Stromal cell of bone marrow (primary cell): ENCODE results near the gene MZT2A.
"Not testable (repeated sequence)": the region's sequence is repeated elsewhere in the genome, so short reads cannot be mapped to it uniquely, and the experiment has no call there.

Experiments used
- DNase-seq: peaks from one replicate; pipeline ENCODE4 v3.0.0-alpha.2; 2012; ENCODE audit warnings: low read depth

The MZT2A gene

DNA sequence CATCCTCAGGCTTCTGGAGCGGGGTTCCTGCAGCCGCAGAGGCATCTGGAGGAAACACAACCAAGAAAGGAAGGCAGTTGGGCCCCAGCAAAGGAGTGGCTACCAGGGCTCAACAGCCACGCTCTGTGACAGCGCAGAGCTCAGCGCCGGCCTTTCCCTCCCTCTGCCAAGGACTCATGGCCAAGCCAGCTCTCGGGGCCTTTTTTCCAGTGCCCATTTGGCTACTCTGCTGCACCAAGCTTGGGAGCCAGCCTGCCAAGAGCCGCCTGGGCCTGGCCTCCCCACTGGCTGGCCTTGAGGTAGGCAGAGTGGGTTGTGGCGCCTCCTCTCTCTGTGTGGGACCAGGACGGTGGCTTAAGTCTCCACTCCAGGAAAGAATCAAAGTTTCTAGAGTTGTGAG, 28.3 kb upstream of the MZT2A start:
- DNase-seq = no peak

DNA sequence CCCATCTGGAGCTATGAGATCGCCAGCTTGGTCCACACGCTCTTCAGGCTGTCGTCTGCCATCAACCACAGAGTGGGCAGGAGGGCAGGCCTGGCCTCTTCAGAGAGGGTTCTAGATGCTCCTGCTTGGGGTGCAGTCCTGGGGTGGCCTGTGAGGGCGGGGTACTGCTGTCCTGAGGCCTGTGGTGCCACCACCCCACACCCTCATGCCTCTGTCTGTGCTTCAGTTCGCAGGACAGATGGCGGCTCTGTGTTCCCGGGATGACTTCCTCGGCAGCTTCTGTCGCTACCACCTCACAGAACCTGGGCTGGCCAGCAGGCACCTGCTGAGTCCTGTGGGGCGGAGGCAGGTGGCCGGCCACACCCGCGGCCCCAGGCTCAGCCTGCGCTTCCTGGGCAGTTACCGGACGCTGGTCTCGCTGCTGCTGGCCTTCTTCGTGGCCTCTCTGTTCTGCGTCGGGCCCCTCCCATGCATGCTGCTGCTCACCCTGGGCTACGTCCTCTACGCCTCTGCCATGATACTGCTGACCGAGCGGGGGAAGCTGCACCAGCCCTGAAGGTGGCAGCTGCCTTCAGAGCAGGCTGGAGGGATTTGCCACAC, 27.8 kb upstream of the MZT2A start:
- not testable (repeated sequence) for DNase-seq

DNA sequence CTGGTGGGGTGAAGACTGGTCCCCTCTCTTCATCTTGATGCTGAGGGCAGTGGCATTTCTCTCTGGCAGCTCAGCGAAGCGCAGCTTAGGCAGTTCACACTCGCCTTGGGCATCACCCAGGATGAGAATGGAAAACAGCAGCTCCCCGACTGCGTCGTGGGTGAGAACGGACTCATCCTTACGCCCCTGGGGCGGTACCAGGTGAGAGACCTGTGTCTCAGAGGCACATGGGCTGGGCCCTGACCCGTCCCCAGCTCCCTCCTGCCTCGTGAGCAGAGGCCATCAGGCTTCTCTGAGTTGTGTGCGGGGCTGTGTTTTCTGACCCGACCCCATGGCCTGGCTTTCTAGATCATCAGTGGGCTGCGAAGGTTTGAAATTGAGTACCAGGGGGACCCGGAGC, 27.3 kb upstream of the MZT2A start:
- DNase-seq = no peak

DNA sequence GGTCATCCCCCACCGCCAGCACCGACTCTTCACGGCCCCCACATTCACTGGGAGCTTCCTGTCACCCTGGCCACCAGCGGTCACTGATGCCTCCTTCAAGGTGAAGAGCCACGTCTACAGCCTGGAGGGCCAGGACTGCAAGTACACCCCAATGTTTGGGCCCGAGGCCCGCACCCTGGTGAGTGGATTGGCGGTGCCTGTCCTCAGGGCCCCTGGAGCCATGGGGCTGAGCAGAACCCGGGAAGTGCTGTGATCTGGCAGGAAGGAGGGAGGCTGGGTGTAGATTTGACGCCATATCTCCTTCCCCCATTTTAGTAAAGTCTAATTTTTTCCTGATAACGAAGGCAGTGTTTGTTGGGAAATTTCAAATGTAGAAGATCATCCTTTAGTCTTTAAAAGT, 26.3 kb upstream of the MZT2A start:
- not testable (repeated sequence) for DNase-seq

DNA sequence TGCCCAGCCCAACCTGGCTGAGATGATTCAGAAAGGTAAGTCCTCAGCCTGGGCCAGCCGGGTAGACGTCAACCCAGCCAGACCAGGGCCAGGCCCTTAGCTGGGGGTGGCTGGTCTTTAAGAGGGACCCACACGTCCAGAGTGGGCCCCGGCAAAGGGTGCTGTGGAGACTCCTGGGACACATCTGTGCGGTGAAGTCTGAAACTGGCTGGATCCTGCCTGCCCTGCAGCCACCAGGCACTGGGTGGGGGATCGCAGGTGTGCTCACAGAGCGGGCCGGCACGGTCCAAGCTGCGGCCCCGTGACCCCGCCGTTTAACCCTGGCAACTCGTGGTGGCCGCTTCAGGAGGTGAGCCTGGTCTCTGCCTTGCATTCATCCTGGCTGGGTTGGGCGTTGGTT, 25.7 kb upstream of the MZT2A start:
- DNase-seq = not testable (repeated sequence)

DNA sequence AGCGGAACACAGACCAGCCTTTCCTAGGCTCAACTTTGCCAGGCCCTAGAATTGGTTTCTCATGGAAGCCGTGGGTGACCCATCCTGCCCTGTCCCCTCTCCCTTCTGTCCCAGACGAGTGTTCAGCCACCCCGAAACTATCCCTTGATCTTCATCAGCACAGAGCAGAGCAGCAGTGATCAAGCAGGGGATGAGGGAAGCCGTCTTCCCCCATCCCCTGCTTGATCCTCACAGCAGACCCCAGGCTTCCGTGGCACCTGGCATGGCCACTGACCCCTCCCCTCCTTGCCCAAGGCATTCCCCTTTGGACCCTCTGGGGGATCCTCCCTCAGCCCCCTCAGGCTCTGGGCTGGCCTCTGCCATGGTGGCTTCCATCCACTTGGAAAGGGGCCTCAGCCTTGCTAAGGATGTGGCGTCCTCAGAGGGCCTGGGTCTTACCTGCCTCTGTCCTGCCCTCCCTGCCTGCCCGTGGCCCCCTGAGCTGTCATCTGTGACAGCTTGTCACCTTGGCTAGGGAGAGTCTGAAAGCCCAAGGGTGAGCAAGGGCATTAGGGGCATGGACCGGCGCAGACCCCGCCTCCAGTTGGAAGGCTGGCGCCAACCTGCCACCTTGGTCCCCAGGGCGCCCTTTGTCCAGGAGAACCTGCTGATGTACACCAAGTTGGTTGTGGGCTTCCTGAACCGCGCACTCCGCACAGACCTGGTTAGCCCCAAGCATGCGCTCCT, 25.1 kb upstream of the MZT2A start:
- no peak for DNase-seq

DNA sequence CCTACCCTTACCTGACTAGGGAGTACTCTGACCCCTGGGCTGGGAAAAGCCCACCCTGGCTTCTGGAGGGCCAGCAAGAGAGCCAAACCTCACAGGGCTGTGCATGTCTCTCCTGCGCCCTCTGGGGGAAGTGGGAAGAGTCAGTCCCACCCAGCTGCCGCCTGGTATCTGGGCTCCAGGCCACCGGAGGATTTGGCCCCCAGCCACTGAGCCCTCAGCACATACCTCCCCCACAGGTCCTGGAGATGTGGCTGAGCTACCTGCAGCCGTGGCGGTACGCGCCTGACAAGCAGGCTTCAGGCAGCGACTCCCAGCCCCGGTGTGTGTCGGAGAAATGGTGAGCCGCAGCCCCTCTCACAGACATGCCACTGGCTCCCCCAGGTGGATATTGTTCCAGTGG, 24.4 kb upstream of the MZT2A start:
- DNase-seq = not testable (repeated sequence)

DNA sequence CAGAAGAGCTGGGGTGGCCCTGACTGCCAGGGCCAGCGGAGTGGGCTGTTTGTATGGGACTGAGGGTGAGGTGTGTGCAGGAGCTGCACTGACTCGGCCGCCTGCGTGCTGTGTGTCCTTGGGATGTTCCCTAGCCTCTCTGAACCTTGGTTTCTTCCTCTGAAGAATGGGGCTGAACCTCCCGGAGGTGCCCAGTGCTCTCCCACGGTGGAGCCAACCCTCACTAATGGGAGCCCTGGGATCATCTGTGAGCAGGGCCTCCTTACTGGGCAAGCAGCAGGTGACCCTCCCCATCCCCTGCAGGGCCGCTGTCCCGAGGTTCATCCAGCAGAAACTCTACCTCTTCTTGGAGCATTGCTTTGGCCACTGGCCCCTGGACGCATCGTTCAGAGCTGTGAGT, 23.8 kb upstream of the MZT2A start:
- DNase-seq = no peak

DNA sequence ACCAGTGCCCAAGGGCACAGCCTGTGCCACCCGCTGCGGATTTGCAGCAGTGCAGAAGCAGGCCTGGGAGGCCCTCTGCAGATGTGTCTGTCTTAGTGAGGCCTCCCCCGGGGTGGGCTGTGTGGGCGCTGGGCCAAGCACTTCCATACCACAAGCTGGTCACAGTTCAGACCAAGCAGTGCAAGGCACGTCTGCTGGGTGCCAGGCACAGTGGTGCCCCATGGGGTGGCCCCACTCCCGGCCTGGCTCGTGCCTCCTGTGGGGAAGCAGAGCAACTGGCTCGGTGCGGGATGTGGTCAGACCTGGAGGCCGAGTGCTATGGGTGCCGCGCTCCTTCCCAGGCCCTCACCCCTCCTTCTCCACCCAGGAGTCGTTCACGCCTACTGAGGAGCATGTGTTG, 23.0 kb upstream of the MZT2A start:
- not testable (repeated sequence) for DNase-seq

DNA sequence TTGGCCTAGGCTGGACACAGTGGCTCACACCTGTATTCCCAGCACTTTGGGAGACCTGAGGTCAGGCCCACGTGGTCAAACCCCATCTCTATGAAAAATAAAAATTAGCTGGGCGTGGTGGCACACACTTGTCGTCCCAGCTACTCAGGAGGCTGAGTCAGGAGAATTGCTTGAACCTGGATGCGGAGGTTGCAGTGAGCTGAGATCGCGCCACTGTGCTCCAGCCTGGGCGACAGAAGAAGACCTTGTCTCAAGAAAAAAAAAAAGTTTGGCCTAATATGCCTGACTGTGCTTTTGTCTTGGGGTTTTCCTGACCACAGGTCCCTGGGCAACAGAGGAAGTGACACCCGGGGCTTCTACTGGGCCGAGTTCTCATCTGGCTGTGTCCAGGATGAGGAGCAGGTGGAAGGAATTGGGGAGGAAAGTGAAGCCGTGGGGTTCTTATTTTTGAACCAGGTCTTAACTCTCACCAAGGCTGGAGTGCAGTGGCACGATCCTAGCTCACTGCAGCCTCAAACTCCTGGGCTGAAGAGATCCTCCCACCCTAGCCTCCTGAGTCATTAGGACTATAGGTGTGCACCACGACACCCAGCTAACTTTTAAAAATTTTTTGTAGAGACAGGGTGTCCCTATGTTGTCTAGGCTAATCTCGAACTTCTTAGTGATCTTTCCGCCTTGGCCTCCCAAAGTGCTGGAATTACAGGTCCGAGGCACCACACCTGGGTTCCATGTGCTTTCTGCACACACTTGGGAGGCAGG, 22.4 kb upstream of the MZT2A start:
- not testable (repeated sequence) for DNase-seq

DNA sequence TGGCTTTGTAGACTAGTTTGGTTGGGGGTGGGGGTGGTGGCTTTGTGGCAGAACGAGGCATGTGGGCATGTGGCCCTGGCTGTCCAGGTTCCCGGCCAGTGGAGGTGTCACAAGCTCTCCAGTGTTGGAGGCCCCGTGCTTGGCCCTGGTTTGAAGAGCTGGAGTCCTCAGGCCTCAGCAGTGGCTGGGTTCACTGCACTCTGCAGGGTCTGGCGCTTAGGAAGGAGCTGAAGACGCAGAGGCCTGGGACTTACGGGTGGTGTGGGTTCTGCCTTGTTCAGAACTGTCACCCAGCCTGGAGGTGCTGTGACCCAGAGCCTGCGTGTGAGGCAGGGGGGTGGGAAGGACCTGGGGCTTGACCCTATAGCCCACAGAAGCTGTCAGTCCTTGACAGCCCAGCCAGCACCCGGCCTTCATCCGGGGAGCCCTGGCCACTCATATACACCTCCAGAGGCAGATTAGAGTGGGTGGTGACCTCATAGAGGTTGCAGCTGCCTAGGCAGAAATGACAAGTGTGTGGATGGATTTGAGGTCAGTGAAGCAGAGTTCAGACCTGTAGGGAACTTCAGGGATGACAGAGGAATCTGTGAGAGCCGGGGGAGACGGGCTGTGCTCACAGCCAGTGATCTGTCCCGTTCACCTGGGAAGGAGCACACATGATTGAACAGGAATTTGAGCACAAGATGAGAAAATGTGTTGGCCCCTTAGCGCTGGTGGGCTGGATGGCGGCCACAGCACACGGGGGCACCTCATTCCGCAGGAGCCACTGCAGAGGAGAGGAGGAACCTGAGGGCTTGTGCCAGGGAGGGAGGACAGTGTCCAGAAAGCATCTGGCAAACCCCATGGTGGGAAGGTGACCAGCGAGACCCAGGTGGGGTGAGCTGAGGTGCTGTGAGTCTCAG, 20.0 kb upstream of the MZT2A start:
- DNase-seq = not testable (repeated sequence)

DNA sequence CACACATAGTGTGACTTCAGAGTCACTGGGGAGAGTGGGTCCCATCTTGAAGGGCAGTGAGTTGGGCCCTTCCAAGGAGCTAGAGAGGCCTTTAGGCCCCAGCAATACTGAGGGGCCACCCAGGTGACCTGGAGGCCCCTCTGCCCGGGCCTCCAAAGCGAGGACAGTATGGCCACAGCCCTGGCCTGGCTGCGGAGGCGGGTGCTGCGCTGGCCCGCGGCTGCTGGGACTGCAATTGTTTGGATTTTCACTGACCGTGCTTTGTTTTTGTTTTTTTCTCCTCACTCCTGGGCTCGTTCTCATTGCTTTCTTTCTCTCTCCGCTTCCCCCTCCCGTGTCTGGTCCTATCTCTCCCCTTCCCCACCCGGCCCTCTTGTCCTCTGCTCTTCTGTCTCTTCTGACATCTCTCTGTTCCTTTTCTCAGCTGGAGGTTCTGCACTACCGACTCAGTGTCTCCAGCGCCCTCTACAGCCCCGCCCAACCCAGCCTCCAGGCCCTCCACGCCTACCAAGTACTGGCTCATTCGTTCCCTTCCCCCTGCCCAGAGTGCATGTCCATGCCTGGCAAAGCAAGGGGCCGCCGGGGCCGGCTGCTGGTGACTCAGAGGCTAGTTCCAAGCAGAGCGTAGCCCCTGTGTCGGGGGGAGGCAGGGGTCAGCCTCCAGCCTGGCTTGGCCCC, 19.2 kb upstream of the MZT2A start:
- DNase-seq = not testable (repeated sequence)

DNA sequence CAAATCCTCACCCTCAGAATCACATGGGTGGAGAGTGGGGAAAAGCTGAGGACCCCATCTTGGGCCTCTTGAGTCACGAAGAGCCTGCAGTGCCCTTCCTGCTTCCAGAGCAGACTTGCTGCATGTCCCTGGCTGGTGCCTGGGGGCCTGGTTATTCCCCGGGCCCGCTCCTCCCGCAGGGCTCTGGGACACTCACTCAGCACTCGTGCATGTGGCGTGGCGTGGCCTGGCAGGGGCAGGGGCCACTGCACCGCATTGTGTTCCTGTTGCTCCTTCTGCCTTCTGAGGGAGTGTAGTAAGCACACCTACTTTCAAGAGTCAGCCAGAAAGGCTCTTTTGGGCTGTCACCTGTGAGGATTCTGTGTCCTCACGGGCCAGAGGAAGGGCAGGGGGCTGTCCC, 17.4 kb upstream of the MZT2A start:
- no peak for DNase-seq

DNA sequence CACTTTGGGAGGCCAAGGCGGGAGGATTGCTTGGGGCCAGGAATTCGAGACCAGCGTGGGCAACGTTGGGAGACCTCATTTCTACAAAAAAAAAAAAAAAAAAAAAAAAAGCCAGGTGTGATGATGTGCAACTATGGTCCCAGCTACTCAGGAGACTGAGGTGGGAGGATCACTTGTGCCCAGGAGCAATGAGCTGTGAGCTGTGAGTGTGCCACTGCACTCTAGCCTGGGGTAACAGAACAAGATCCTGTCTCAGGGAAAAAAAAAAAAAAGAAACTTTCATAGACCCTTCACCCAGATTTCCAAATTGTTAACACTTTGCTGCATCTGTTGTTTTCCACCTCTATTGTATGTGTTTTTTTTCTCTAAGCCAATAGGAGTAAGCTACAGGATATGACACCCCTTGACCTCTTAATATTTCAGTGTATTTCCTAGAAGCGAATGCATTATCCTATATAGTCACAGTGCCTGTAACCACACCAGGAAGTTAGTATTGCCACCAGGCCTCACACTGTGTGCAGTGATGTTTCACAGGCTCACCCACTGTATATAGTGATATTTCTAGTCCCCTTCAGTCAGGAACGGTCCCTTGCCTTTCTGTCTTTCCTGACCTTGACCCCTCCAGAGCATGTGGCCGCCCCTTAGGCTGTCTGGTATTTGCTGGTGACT, 12.0 kb upstream of the MZT2A start:
- DNase-seq = not testable (repeated sequence)

DNA sequence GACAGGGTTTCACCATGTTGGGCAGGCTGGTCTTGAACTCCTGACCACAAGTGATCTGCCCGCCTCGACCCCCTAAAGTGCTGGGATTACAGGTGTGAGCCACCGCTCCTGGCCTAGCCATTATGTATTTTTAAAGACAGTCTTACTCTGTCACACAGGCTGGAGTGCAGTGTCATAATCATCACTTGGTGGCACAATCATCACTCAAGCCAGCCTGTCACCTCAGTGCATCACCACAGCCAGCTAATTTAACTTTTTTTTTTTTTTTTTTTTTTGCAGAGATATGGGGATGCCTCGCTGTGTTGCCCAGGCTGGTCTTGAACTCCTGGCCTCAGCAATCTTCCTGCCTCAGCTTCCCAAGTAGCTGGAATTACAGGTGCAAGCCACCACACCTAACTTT, 11.4 kb upstream of the MZT2A start:
- not testable (repeated sequence) for DNase-seq

DNA sequence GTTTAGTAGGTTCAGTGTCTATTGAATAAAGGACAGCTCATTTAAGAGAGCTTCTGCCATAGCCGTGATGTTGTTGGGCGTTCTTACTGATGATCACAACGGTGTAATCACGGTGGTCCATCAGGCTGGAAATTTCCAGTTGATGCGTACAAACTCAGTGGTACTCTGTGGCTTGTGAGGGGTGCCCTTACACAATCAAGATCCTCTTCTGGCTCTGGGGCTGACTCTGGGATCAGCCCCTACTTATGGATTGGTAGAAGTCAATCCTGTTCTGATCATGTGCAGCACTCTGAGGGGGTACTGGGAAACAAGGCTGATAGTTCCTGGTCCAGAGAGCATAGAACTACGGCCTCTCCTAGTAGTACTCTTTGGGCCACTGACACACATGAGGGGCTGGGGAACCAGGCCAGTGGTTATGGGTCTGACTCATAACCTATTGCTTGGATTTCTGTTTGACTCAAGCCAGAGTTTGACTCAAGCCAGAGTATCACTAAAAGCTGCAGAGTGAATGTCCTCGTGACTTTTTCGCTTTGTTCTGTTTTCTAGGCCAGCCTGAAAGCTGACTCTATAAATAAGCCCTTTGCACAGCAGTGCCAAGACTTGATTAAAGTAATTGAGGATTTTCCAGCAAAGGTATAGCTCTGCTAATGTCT, 6.2 kb upstream of the MZT2A start:
- peak; percentile 57 for DNase-seq

DNA sequence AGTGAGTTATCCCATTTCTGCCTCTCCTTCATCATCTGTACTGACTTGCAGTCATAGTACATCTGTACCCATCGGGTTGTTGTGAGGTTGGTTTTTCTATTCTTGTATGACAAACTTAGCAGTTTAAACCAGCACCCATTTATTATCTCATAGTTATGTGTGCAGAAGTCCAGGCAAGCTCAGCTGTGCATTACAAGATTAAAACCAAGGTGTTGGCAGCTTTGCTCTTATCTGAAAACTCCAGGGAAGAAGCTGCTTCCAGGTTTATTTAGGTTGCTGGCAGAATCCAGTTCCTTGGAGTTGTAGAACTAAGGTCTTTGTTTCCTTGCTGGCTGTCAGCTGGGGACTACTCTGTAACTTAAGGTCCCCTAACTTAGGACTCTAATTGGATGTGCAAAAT, 3.3 kb upstream of the MZT2A start:
- not testable (repeated sequence) for DNase-seq

DNA sequence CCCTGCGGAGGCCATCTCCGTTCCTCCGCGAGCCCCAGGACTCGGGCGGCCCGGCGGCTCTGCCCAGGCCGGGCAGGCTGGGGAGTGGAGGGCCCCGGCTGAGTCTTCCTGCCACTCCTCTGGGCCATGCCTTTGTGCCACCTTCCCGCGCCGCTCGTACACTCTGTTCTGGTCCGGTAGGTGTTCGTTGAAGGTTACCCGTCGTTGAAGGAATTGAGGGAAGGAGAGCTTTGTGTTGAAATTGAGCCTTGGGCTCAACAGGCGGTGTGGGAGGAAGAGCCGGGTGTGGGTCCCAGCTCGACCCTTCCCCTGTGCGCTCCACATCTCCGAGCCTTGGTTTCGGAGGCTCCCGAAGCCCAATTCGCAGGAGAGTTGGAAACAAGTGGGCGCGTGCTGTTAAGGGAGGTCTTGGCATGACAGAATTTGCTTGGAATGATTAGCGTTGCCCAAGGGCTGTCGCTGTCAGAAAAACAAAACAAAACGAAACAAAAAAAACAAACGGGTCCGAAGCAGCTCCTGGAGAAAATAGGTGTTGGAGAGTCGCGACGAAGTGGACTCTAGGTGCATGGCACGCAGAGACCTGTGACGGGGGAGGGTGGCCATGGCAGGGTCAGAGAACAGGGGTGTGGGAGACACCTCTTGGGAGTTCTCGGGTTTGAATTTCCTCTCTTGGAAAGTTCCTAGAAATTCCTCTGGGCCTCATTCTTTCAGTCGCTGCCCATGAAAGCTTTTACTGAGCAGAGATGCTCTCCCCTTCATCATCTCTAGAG, 1.2 kb upstream of the MZT2A start:
- no peak for DNase-seq

DNA sequence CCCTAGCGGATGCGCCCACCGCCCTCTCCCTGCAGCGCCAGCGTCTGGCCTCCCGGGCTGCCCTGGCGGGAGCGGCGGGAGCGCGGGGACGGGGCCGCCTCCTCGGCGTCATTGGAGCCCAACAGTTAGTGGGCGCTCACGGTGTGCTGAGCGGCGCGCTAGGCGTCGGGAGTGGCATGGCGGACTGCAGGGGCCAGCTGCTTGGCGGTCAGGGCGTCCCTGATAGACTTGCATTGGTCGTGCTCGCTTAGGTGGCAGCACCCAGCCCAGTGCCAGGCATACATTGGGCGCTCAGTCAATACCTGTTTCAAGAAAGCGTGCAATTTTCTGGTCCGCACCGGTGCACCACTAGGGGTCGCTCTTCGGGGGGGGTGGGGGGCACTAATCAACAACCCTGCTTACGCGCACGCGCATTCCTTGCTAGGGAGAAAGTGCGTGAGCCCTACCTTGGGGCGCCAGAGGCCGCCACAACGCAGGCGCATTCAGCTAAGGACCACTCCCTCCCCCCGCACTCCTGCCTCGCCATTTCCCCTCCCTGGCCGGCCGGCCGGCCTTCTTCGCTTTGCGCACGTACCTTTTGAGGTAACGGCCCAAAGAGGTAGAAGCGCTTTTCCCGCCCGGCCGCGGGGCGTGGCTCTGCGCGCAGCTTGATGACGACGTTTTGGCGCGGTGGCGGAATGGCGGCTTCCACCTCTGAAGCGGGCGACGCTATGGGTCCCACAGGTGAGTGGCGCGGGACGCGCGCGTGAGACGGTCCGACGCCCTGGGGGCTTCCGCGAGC, 411 bp upstream of the MZT2A start:
- DNase-seq = peak; percentile 85
